Measurements from ENCODE around the gene SNX20.

DNA sequence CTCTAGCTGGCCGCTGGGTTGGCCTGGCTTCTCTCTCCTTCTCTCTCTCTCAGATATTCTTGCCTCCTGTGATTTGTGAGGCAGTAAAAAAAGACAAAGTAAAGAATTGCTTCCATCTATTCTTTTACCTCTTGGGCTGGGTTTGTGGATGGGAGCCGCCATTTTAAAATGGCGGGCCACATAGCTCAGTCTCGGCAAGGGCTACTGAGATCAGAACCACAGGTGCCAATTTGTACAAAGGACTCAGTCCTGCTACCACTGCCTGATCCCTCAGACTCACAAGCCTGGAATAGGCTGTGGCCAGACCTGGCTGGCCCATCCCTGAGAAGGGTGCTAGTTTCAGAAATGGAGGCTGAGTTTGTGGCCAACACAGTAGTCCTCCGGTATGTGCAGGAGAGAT, 36.4 kb upstream of the SNX20 start:
- TF ChIP-seq, protein P1, sequence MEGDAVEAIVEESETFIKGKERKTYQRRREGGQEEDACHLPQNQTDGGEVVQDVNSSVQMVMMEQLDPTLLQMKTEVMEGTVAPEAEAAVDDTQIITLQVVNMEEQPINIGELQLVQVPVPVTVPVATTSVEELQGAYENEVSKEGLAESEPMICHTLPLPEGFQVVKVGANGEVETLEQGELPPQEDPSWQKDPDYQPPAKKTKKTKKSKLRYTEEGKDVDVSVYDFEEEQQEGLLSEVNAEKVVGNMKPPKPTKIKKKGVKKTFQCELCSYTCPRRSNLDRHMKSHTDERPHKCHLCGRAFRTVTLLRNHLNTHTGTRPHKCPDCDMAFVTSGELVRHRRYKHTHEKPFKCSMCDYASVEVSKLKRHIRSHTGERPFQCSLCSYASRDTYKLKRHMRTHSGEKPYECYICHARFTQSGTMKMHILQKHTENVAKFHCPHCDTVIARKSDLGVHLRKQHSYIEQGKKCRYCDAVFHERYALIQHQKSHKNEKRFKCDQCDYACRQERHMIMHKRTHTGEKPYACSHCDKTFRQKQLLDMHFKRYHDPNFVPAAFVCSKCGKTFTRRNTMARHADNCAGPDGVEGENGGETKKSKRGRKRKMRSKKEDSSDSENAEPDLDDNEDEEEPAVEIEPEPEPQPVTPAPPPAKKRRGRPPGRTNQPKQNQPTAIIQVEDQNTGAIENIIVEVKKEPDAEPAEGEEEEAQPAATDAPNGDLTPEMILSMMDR (IDR thresholded peaks at IDR 0.05): no peak
- TF ChIP-seq POLR2A (IDR thresholded peaks at IDR 0.05) (no peak), EP300 (IDR thresholded peaks at IDR 0.05) (no peak)

All from ovary (tissue), 3 donors.